Ovary (tissue), 9 donors: ENCODE results near the gene CCR4. TPM values are rescaled to one million over a fixed set of nuclear protein-coding genes. Genes with fewer than 3 reads are reported as not detected.

Experiments
- DNase-seq, 5 donors: peaks; one replicate each; pipeline ENCODE4 v3.0.0-alpha.2; 2019 to 2020
- H3K27ac ChIP-seq, 2 donors: fragments of 200-600 bp; one replicate each; pipeline versions ENCODE4 v1.5.1 to v1.8.0; 2019 to 2022
- H3K27me3 ChIP-seq: fragments of 200-600 bp; one replicate; pipeline ENCODE4 v1.8.0; 2022
- H3K36me3 ChIP-seq: fragments of 200-600 bp; sonication (generic); one replicate; pipeline ENCODE4 v1.5.1; 2019
- H3K4me1 ChIP-seq: one replicate; pipeline ENCODE4 v1.8.1; 2013; ENCODE audit warnings: mild to moderate bottlenecking, moderate library complexity; ENCODE audit not compliant: insufficient read depth
- H3K4me3 ChIP-seq: fragments of 200-600 bp; sonication (generic); one replicate; pipeline ENCODE4 v1.5.1; 2017
- H3K9me3 ChIP-seq, 2 donors: fragments of 200-600 bp in 1 of 2; sonication (generic) in 1 of 2; one replicate each; pipeline versions ENCODE4 v1.5.1 to v1.8.1; 2013 to 2019; ENCODE audit warnings: mild to moderate bottlenecking in 1 of 2, moderate library complexity in 1 of 2
- CTCF ChIP-seq, 3 donors: fragments of 450-650 bp in 2 of 3; fragments of 200-600 bp in 1 of 3; IDR thresholded peaks; one replicate each; pipeline versions ENCODE4 v1.5.1 to v1.8.0; 2016 to 2022; ENCODE audit warnings: antibody characterized with exemption in 3 of 3, mild to moderate bottlenecking in 1 of 3
- EP300 ChIP-seq: sonication (generic); formaldehyde crosslinking; IDR thresholded peaks from one replicate; pipeline ENCODE4 v1.6.1; 2017; ENCODE audit warnings: antibody characterized with exemption
- POLR2A ChIP-seq: fragments of 450-650 bp; IDR thresholded peaks from one replicate; pipeline ENCODE4 v1.6.1; 2017; ENCODE audit warnings: antibody characterized with exemption, mild to moderate bottlenecking, moderate library complexity
- WGBS, 3 donors: extraction: QIAGEN DNeasy Blood & Tissue Kit in 1 of 3; methylation state at CpG; one replicate each; pipeline versions ENCODE4 v1.1.5 to v1.1.7; 2013 to 2017; 5-methylcytosine and 5-hydroxymethylcytosine counted together
- intact Hi-C, 4 donors: fragments of 100-400 bp; cut with DNase I; formaldehyde crosslinking; loops; one replicate each; pipeline versions ENCODE4 v1.11.0 to v1.15.1; 2022 to 2023
- polyA plus RNA-seq, 2 donors: library from polyadenylated mRNA; stranded (reverse); fragments of 200-250 nt in 1 of 2; fragments of 350-450 nt in 1 of 2; fragmentation: Illumina TruSeq in 1 of 2; extraction: RNeasy Lipid Tissue Mini Kit (QIAGEN cat#74804) in 1 of 2; gene quantifications; one replicate each; pipeline ENCODE4 v1.2.3, GENCODE V29; 2013 to 2014
- total RNA-seq, 7 donors: library from RNA; depleted of rRNA in 2 of 7; stranded (reverse); fragments of >200 nt in 2 of 7; fragmentation: NEBNext Ultra II Directional in 3 of 7; extraction: Animal tissue kit (Norgen Biotek cat#: 25700) in 3 of 7; gene quantifications; one replicate each; pipeline versions ENCODE4 v1.1.0 to v1.2.4, GENCODE V29; 2016 to 2023
- donor health status: DM: no; HTN: no; CAD: no; lungs with moderate emphysema.
- donor health status: DM: no; HTN: no; CAD: no.
- donor health status: Bipolar disorder and iron deficiency.
- donor health status: DM: yes; HTN: yes; CAD: no.
- donor health status: DM: no; HTN: no; CAD: no.
- donor health status: DM: yes; HTN: yes; CAD: no.

Gene CCR4
- total and polyA plus RNA-seq, 9 donors: 0.02 to 0.45 (median 0.16) TPM; not detected in 3

GRCh38 chr3:32989171-32989570 is 37.7 kb downstream of the CCR4 start:
- no peaks in the 10 kb centered on the region for H3K36me3 ChIP-seq
- intact Hi-C loops: no loop called here
- H3K27ac ChIP-seq: no peak overlapping the region
- no peaks in the 10 kb centered on the region for H3K27me3 ChIP-seq
- 61 to 75% (median 64%) methylated on average over 6 of the region's 6 CpGs for WGBS, 3 donors
- no peak for TF ChIP-seq EP300
- no peak for TF ChIP-seq CTCF (IDR thresholded peaks at IDR 0.05)
- no peak for TF ChIP-seq POLR2A
- DNase-seq: no peak
- no peak overlapping the region for H3K4me3 ChIP-seq
- H3K4me1 ChIP-seq: no peaks in the 10 kb centered on the region
- H3K9me3 ChIP-seq: no peaks in the 10 kb centered on the region

- no peaks in the 10 kb centered on the region for H3K4me1 ChIP-seq
- intact Hi-C loops: no loop called here
- TF ChIP-seq EP300: no peak
- no peak for TF ChIP-seq CTCF (IDR thresholded peaks at IDR 0.05)
- no peak for TF ChIP-seq POLR2A
Measured at GRCh38 chr3:32990116-32990515, 38.7 kb downstream of the CCR4 start.

GRCh38 chr3:32991781-32992180 is 40.3 kb downstream of the CCR4 start:
- no peaks in the 10 kb centered on the region for H3K36me3 ChIP-seq
- no peak overlapping the region for H3K27ac ChIP-seq
- H3K27me3 ChIP-seq: no peaks in the 10 kb centered on the region
- TF ChIP-seq EP300: no peak
- TF ChIP-seq CTCF (IDR thresholded peaks at IDR 0.05): no peak
- TF ChIP-seq POLR2A: no peak
- H3K4me1 ChIP-seq: no peaks in the 10 kb centered on the region
- no peak overlapping the region for H3K4me3 ChIP-seq
- WGBS, 3 donors: 91 to 94% (median 92%) methylated on average over 7 of the region's 7 CpGs
- no peaks in the 10 kb centered on the region for H3K9me3 ChIP-seq
- DNase-seq: no peak
- intact Hi-C loops: no loop called here

More at GRCh38 chr3:32990116-32990515, 38.7 kb downstream of the CCR4 start:
- H3K4me3 ChIP-seq: no peak overlapping the region
- DNase-seq: no peak
- WGBS, 3 donors: 96 to 97% (median 96%) methylated on average over 2 of the region's 2 CpGs
- no peaks in the 10 kb centered on the region for H3K27me3 ChIP-seq
- H3K36me3 ChIP-seq: no peaks in the 10 kb centered on the region
- H3K27ac ChIP-seq: no peak overlapping the region
- H3K9me3 ChIP-seq: no peaks in the 10 kb centered on the region

- Histone ChIP-seq H3K36me3 (no peaks in the 10 kb centered on the region), H3K4me3 (no peak overlapping the region), H3K27me3 (no peaks in the 10 kb centered on the region), H3K27ac (no peak overlapping the region), H3K9me3 (no peaks in the 10 kb centered on the region), H3K4me1 (no peaks in the 10 kb centered on the region)
- no peak for DNase-seq
- 88 to 97% (median 92%) methylated on average over 3 of the region's 3 CpGs for WGBS, 3 donors
- TF ChIP-seq POLR2A: no peak
- no peak for TF ChIP-seq EP300
- no peak for TF ChIP-seq CTCF (IDR thresholded peaks at IDR 0.05)
- intact Hi-C loops: no loop called here
Measured at GRCh38 chr3:32992310-32992686, 40.9 kb downstream of the CCR4 start.

GRCh38 chr3:32994045-32994444 is 42.6 kb downstream of the CCR4 start:
- intact Hi-C loops: no loop called here
- Histone ChIP-seq H3K4me3 (no peak overlapping the region), H3K27ac (no peak overlapping the region), H3K27me3 (no peaks in the 10 kb centered on the region), H3K36me3 (no peaks in the 10 kb centered on the region), H3K9me3 (no peaks in the 10 kb centered on the region), H3K4me1 (no peaks in the 10 kb centered on the region)
- 87 to 94% (median 93%) methylated on average over 5 of the region's 5 CpGs for WGBS, 3 donors
- no peak for DNase-seq
- no peak for TF ChIP-seq EP300
- TF ChIP-seq POLR2A: no peak
- TF ChIP-seq CTCF (IDR thresholded peaks at IDR 0.05): no peak
